AG04450 (cell line): Measurements from ENCODE around the gene FAU. TPM values are rescaled to one million over a fixed set of nuclear protein-coding genes. Genes with fewer than 3 reads are reported as not detected.
A peak's percentile ranks its signal among the peaks of the same experiment; 100 is the strongest.

Experiments used
- CTCF ChIA-PET: fragments of 300-600, 350-600 bp; formaldehyde crosslinking; extraction: SDS; loops from one replicate; lab custom pipeline; 2022; ENCODE audit warnings: antibody characterized with exemption, inconsistent platforms; lab: Charles Lee
- POLR2A ChIA-PET: fragments of 350-600 bp; formaldehyde crosslinking; extraction: SDS; loops from one replicate; lab custom pipeline; 2021; ENCODE audit warnings: antibody characterized with exemption, inconsistent platforms; lab: Yijun Ruan, JAX
- DNase-seq: peaks from one replicate; pipeline ENCODE4 v3.0.0-alpha.2; 2011; ENCODE audit warnings: low read depth, low spot score
- H3K27ac ChIP-seq: one replicate; pipeline ENCODE4 v1.5.1; 2012; ENCODE audit warnings: low read depth, low read length, control low read depth
- H3K27me3 ChIP-seq: one replicate; pipeline ENCODE4 v1.6.0; 2012; ENCODE audit warnings: low read length; ENCODE audit not compliant: control insufficient read depth, insufficient read depth
- H3K4me3 ChIP-seq: 2 replicates; pipeline ENCODE4 v1.5.1; 2011; ENCODE audit warnings: mild to moderate bottlenecking, low read depth, low read length, control low read depth
- H3K9me3 ChIP-seq: 2 replicates; pipeline ENCODE4 v1.5.1; 2012; ENCODE audit warnings: low read length; ENCODE audit not compliant: control insufficient read depth, insufficient read depth
- polyA plus RNA-seq: library from polyadenylated mRNA; depleted of rRNA; stranded (reverse); fragments of >200 nt; gene quantifications from 2 replicates; pipeline ENCODE4 v1.2.3, GENCODE V29; 2011
- TF ChIP-seq, protein P1 (sequence below): IDR thresholded peaks from 2 replicates; pipeline ENCODE4 v1.5.1; 2011; ENCODE audit warnings: low read depth, low read length, control low read depth, inconsistent platforms

The FAU gene
- polyA plus RNA-seq, 1 experiment, result 426 TPM

DNA sequence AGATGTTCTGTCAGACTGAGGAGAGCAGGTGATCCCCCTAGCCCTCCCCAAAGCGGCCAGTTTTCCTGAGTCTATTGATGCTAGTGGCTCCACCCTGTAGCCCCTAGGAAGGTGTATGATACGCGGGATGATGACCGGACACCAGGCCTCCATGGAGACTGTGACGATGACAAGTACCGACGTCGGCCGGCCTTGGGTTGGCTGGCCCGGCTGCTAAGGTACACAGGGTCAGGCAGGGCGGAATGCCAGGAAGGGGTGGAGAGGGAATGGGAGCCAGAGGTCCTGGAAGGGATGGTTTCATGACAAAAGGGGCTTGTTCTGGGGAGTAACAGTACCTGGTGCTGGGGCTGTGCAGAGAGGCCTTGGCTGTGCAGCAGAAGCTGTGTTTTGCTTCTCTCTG lies 34.7 kb downstream of the FAU start:
- DNase-seq, result no peak
- H3K9me3 ChIP-seq, result no peaks in the 10 kb centered on the region; the same call in 1 of the 2 replicates
- no peak overlapping the region for H3K4me3 ChIP-seq
- H3K27me3 ChIP-seq, result no peaks in the 10 kb centered on the region
- ChIA-PET CTCF (no interaction called here), POLR2A (no interaction called here)
- TF ChIP-seq, protein P1, sequence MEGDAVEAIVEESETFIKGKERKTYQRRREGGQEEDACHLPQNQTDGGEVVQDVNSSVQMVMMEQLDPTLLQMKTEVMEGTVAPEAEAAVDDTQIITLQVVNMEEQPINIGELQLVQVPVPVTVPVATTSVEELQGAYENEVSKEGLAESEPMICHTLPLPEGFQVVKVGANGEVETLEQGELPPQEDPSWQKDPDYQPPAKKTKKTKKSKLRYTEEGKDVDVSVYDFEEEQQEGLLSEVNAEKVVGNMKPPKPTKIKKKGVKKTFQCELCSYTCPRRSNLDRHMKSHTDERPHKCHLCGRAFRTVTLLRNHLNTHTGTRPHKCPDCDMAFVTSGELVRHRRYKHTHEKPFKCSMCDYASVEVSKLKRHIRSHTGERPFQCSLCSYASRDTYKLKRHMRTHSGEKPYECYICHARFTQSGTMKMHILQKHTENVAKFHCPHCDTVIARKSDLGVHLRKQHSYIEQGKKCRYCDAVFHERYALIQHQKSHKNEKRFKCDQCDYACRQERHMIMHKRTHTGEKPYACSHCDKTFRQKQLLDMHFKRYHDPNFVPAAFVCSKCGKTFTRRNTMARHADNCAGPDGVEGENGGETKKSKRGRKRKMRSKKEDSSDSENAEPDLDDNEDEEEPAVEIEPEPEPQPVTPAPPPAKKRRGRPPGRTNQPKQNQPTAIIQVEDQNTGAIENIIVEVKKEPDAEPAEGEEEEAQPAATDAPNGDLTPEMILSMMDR, result no peak
- H3K27ac ChIP-seq, result no peak overlapping the region

DNA sequence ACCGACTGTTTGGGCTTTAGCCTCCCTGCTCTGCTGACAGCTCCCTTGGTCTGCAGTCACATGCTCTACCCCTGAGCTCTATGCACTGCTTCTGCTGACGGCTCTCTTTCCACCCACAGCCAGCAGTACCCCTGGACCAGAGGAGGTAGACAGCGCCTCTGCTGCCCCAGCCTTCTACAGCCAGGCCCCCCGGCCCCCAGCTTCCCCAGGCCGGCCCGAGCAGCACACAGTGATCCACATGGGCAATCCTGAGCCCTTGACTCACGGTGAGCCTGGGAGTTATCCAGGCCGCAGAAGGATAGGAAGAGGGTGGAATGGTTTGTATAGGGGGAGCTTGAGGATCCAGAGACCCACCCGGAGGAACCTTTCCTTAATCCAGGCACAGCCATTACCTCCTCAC lies 35.1 kb downstream of the FAU start:
- ChIA-PET POLR2A (no interaction called here), CTCF (no interaction called here)
- TF ChIP-seq, protein P1, result no peak
- Histone ChIP-seq H3K27me3 (no peaks in the 10 kb centered on the region), H3K27ac (no peak overlapping the region), H3K9me3 (no peaks in the 10 kb centered on the region; the same call in 1 of the 2 replicates), H3K4me3 (no peak overlapping the region)
- no peak for DNase-seq

DNA sequence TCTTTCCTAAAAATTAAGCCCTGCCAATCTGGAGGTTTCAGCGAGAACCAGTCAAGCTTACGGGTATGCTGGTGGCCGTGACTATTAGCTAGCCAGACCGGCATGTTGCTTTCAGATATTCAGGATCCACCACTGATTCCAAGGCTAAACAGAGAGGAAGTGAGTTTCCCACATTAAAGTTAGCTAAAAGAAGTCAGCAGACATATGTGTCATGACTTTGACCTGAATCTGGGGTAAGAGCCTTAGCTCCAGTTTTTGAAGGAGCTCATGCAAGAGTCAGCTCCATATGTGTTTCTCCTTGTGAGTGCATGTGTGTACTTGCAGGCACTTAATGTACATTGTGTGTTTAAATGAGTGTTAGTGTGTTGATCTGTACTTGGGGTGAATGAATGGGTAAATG lies 36.5 kb downstream of the FAU start:
- Histone ChIP-seq H3K27ac (no peak overlapping the region), H3K9me3 (no peaks in the 10 kb centered on the region; the same call in 1 of the 2 replicates), H3K4me3 (no peak overlapping the region; the same call in 1 of the 2 replicates), H3K27me3 (no peaks in the 10 kb centered on the region)
- no peak for DNase-seq
- POLR2A ChIA-PET, result no interaction called here
- CTCF ChIA-PET, result interaction anchor here (1.1 kb wide), 1 partner anchor 28 kb away, joined by 5 read pairs; no protein-coding TSS in a partner anchor
- TF ChIP-seq, protein P1, result no peak

DNA sequence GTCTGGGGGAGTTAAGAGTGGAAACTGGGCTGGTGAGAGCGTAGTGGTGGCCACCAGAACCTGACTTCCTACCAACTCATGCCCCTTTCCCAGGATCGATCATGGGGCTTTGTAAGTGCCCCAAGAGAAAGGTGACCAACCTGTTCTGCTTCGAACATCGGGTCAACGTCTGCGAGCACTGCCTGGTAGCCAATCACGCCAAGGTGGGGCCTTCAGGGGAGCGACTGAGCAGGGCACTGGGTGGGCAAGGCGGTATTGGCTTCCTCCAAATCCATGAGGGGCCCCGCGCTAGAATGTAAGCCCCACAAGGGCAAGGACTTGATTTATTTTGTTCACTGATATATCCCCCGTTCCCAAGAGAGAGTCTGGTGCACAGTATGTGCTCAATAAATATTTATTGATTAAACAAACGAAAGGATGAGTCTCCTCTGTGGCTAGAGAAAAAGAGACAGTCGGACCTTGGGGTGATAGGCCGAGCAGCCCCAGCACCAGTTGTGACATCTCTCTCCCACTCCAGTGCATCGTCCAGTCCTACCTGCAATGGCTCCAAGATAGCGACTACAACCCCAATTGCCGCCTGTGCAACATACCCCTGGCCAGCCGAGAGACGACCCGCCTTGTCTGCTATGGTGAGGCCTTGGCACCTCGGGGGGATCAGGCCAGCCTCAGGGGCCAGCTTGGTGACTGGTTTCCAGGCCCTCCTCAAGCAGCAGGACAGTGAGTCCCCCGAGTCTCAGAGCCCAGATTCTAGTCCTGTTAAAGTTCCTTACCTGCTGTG lies 37.1 kb downstream of the FAU start:
- peak overlapping the region; percentile 94 for H3K4me3 ChIP-seq
- TF ChIP-seq, protein P1, result no peak
- H3K27me3 ChIP-seq, result no peaks in the 10 kb centered on the region
- ChIA-PET POLR2A (no interaction called here), CTCF (interaction anchor here (1.1 kb wide), 1 partner anchor 29 kb away, joined by 5 read pairs; no protein-coding TSS in a partner anchor)
- no peak for DNase-seq
- H3K27ac ChIP-seq, result peak overlapping the region; percentile 98
- no peaks in the 10 kb centered on the region; the same call in 1 of the 2 replicates for H3K9me3 ChIP-seq
